Subcutaneous abdominal adipose tissue (tissue), 5 donors: ENCODE results near the gene ERCC6.

Experiments
- H3K27ac ChIP-seq: one replicate; pipeline ENCODE4 v1.7.0; 2013; ENCODE audit warnings: low read depth, mild to moderate bottlenecking, inconsistent platforms, low read length, moderate library complexity
- H3K27me3 ChIP-seq, 5 donors: one replicate each; pipeline ENCODE4 v1.7.0; 2013; ENCODE audit warnings: low read length in 5 of 5, inconsistent platforms in 1 of 5; ENCODE audit not compliant: control insufficient read depth in 5 of 5, insufficient read depth in 4 of 5
- H3K36me3 ChIP-seq, 5 donors: one replicate each; pipeline ENCODE4 v1.7.0; 2013; ENCODE audit warnings: low read length in 5 of 5; ENCODE audit not compliant: control insufficient read depth in 5 of 5, insufficient read depth in 5 of 5
- H3K4me1 ChIP-seq, 5 donors: one replicate each; pipeline ENCODE4 v1.7.0; 2013; ENCODE audit warnings: low read length in 5 of 5, mild to moderate bottlenecking in 3 of 5, moderate library complexity in 1 of 5; ENCODE audit not compliant: control insufficient read depth in 5 of 5, insufficient read depth in 5 of 5
- H3K4me3 ChIP-seq, 5 donors: one replicate each; pipeline ENCODE4 v1.7.0; 2013; ENCODE audit warnings: low read length in 5 of 5, low read depth in 1 of 5
- H3K9ac ChIP-seq, 5 donors: one replicate each; pipeline ENCODE4 v1.7.0; 2013; ENCODE audit warnings: low read length in 5 of 5, mild to moderate bottlenecking in 4 of 5, moderate library complexity in 3 of 5
- H3K9me3 ChIP-seq, 5 donors: one replicate each; pipeline ENCODE4 v1.7.0; 2013; ENCODE audit warnings: low read length in 5 of 5; ENCODE audit not compliant: control insufficient read depth in 5 of 5
- donor health status: healthy.
- donor health status: healthy.
- donor health status: healthy.
- donor health status: healthy.
- donor health status: healthy.

Gene ERCC6

GRCh38 chr10:49518982-49519578, 19.8 kb downstream of the ERCC6 start:
- peaks cover 22 to 56% (median 38%) of the 10 kb centered on the region in 5 donors for H3K36me3 ChIP-seq
- H3K4me1 ChIP-seq = peaks cover 0 to under 1% (median 0%) of the 10 kb centered on the region in 5 donors
- no peak overlapping the region for H3K9ac ChIP-seq
- no peak overlapping the region for H3K4me3 ChIP-seq
- H3K27ac ChIP-seq = no peak overlapping the region
- no peaks in the 10 kb centered on the region for H3K9me3 ChIP-seq
- no peaks in the 10 kb centered on the region for H3K27me3 ChIP-seq

GRCh38 chr10:49518566-49518965, 20.4 kb downstream of the ERCC6 start:
- H3K36me3 ChIP-seq = peaks cover 22 to 51% (median 33%) of the 10 kb centered on the region in 5 donors
- no peak overlapping the region for H3K4me3 ChIP-seq
- no peak overlapping the region for H3K27ac ChIP-seq
- H3K4me1 ChIP-seq = peaks cover 0 to 4% (median 3%) of the 10 kb centered on the region in 5 donors
- H3K9me3 ChIP-seq = no peaks in the 10 kb centered on the region
- no peak overlapping the region for H3K9ac ChIP-seq
- no peaks in the 10 kb centered on the region for H3K27me3 ChIP-seq

- H3K27ac ChIP-seq = no peak overlapping the region
- peaks cover 0 to 4% (median 3%) of the 10 kb centered on the region in 5 donors for H3K4me1 ChIP-seq
- no peaks in the 10 kb centered on the region for H3K9me3 ChIP-seq
- H3K27me3 ChIP-seq = no peaks in the 10 kb centered on the region
- H3K4me3 ChIP-seq = no peak overlapping the region
- peaks cover 14 to 45% (median 28%) of the 10 kb centered on the region in 5 donors for H3K36me3 ChIP-seq
- H3K9ac ChIP-seq = no peak overlapping the region
Observed at GRCh38 chr10:49516216-49516970, 22.5 kb downstream of the ERCC6 start.

GRCh38 chr10:49512121-49512809, 26.7 kb downstream of the ERCC6 start:
- H3K27ac ChIP-seq = no peak overlapping the region
- H3K27me3 ChIP-seq = no peaks in the 10 kb centered on the region
- H3K4me1 ChIP-seq = peaks cover 0 to 4% (median 3%) of the 10 kb centered on the region in 5 donors
- H3K9ac ChIP-seq = no peak overlapping the region
- H3K36me3 ChIP-seq = peaks cover 11 to 30% (median 14%) of the 10 kb centered on the region in 5 donors
- H3K9me3 ChIP-seq = no peaks in the 10 kb centered on the region
- H3K4me3 ChIP-seq = no peak overlapping the region

DNA sequence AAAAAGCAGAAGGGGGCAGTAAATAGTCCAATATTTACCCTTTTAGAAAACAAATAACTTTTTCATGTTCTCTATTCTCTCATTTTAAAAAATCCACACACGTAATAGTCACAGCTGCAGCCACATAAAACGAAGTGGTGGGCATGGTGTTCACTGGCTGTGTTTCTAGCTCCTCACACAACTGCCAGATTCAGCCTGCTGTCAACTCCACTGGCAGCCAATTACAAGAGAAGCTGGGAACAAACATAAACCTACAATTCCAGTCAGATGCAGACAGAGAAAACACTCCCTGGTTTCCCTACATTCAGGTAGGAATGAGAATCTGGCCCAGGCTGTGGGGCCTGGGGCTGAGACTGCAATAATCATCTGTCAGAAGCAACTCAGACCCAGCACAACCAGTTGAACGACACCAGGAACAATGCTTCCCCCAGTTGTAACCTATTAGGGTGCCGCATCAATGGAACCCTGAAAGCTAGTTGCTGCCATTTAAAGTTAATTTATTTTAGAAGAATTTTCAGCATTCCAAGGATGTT, 29.1 kb downstream of the ERCC6 start:
- H3K27me3 ChIP-seq = no peaks in the 10 kb centered on the region
- H3K27ac ChIP-seq = no peak overlapping the region
- H3K4me1 ChIP-seq = peaks cover 0 to 4% (median 3%) of the 10 kb centered on the region in 5 donors
- peaks cover 0 to 15% (median 4%) of the 10 kb centered on the region in 5 donors for H3K36me3 ChIP-seq
- H3K4me3 ChIP-seq = no peak overlapping the region
- H3K9me3 ChIP-seq = no peaks in the 10 kb centered on the region
- peak overlapping the region in 1 of 5 donors; percentile 28 for H3K9ac ChIP-seq

DNA sequence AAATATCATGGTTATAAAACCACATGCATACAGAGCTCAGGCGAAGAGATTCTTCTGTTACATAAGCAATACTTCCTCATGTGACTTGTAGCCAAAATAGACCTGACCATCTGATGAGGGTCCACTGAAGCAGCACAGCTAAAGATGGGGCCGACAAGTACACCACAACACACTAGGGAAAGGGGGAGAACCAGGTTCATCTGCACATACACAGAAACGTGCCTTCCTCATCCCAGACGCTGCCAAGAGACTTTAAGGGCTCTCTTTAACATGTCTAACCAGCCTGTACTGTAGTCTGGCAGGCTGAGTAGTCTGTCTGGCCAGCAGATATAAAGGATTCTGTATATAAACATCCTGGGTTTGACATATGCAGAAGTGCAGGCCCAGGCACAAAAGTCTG, 30.3 kb downstream of the ERCC6 start:
- Histone ChIP-seq H3K9ac (no peak overlapping the region), H3K4me1 (no peaks in the 10 kb centered on the region), H3K4me3 (no peak overlapping the region), H3K27me3 (no peaks in the 10 kb centered on the region), H3K27ac (no peak overlapping the region), H3K36me3 (peaks cover 0 to 19% (median 4%) of the 10 kb centered on the region in 5 donors), H3K9me3 (no peaks in the 10 kb centered on the region)

DNA sequence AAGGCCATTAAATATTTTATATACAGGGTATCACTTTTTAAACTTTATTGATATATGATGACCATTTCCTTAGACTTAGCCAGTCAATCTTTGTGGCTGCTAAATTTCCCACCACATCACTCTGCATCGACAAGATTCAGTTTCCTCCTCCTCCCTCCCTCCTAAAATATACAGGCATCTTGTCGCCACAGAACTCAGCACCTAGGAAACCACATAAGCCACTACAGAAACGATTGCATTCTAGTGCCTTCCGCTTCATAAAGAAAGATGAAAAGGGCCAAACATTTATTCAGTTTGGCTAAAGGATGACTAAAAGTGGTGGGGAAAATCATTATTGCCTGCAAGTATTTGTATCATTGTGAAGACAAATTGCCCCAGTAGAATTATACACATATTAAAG, 30.7 kb downstream of the ERCC6 start:
- no peak overlapping the region for H3K9ac ChIP-seq

DNA sequence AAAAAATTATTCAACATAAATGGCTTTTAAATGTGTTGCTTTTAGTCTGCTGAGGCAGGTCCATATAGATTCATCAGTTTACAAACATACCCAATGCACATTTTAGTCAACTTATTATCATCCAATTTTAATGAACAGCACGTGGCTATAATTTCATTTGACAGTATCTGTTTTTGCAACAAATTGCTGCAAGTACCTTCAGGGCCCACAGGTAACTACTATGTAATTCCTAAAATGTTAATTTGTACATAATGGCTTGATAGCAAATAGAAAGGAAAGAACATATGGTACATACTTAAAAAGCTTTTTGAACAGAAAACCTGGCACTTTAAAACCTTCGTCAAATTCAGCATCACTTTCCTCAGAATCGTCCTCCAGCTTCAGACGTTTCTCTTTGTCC, 33.3 kb downstream of the ERCC6 start:
- Histone ChIP-seq H3K9ac (no peak overlapping the region), H3K4me3 (no peak overlapping the region), H3K27ac (no peak overlapping the region), H3K9me3 (no peaks in the 10 kb centered on the region), H3K4me1 (peaks cover 0 to 6% (median 4%) of the 10 kb centered on the region in 5 donors), H3K27me3 (no peaks in the 10 kb centered on the region), H3K36me3 (peaks cover 2 to 19% (median 4%) of the 10 kb centered on the region in 5 donors)

More for the DNA sequence above, 30.7 kb downstream of the ERCC6 start:
- H3K9me3 ChIP-seq = no peaks in the 10 kb centered on the region
- peaks cover 0 to 19% (median 4%) of the 10 kb centered on the region in 5 donors for H3K36me3 ChIP-seq
- no peaks in the 10 kb centered on the region for H3K27me3 ChIP-seq
- H3K4me1 ChIP-seq = no peaks in the 10 kb centered on the region
- H3K27ac ChIP-seq = no peak overlapping the region
- H3K4me3 ChIP-seq = no peak overlapping the region

DNA sequence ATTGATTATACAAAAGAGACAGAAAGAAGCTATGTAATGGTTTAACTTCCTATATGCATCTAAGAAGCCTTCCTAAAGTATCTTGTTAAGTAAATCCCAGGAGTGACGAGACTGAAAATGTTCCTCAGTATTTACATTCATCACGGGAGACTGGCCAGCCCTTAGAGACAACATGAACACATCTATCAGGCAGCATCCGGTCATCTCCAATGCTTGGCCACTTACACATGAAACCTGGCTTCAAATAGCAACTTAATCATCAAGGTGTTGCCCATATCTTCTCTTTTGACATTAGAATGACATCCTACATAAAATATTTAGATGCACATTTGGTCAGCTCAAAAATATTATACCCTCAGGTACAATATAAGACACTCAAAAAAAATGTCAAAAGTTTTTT, 33.8 kb downstream of the ERCC6 start:
- Histone ChIP-seq H3K9ac (no peak overlapping the region), H3K4me3 (no peak overlapping the region), H3K9me3 (no peaks in the 10 kb centered on the region), H3K36me3 (peaks cover 7 to 20% (median 9%) of the 10 kb centered on the region in 5 donors), H3K4me1 (peaks cover 0 to 6% (median 4%) of the 10 kb centered on the region in 5 donors), H3K27me3 (no peaks in the 10 kb centered on the region), H3K27ac (no peak overlapping the region)
